Transverse colon (tissue), 3 donors: ENCODE measurements around the gene COL5A3.

Experiments used
- CTCF ChIP-seq, 5 experiments: fragments of 200-600 bp in 3 of 5; fragments of 450-650 bp in 2 of 5; sonication (generic) in 3 of 5; IDR thresholded peaks; 1 replicate in 2 of 5; 2 replicates in 3 of 5; pipeline ENCODE4 v1.5.1; 2016 to 2017; ENCODE audit warnings: antibody characterized with exemption in 5 of 5, inconsistent platforms in 3 of 5, mild to moderate bottlenecking in 2 of 5, moderate library complexity in 1 of 5
- POLR2A ChIP-seq: fragments of 450-650 bp; IDR thresholded peaks from one replicate; pipeline ENCODE4 v1.6.1; 2016; ENCODE audit warnings: antibody characterized with exemption, mild to moderate bottlenecking, moderate library complexity

- TF ChIP-seq CTCF (IDR thresholded peaks at IDR 0.05) = no peak
- TF ChIP-seq POLR2A = no peak
Observed at GRCh38 chr19:10043286-10043927, 33.1 kb upstream of the COL5A3 start.
